D721Med (cell line): Measurements from ENCODE around the gene DMRTB1.

Source experiments
- DNase-seq: peaks from one replicate; pipeline ENCODE4 v3.0.0; 2011; ENCODE audit warnings: low spot score; ENCODE audit not compliant: insufficient read length
- FAIRE-seq: peaks from 2 replicates; lab custom pipeline; 2011; peaks lifted over from hg19 to GRCh38; lab: Jason Lieb, UNC
- TF ChIP-seq, protein P1 (sequence below): IDR thresholded peaks from 2 replicates; pipeline ENCODE4 v1.5.1; 2012; ENCODE audit warnings: mild to moderate bottlenecking, control low read depth; ENCODE audit not compliant: insufficient read depth; ENCODE audit errors: missing control alignments

The DMRTB1 gene

DNA sequence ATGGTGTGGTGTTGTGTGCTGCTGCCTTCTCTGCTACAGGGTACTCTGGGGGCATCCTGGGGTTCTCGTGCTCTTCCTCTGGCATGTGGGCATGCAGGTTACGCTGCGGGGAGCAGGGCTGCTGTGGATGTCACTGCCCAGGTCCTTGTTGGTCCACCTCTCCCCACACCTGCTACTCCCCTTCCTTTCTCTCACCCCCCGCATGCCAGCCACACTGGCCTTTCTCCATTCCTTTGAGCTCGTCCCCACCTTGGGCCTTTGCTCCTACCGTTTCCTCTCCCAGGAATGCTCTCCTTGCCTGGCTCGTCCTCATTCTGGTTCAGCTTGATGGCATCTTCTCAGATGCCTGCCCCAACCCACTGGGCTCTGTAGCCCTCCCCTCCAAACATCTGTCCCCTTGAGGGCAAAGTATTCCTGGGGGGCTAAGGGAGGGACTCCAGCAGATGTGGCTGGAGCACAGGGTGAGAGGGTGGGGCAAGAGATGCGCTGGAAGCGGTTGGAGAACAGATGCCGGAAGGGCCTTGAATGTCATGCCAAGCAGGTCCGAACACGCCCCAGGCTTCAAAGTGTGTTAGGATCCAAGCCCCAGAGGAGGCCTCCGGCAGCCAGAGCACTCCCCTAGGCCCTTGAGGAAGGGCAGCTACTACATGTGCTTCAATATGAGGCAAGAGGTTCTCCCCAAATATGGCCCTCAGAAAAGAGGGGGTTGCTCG is 23.4 kb downstream of the DMRTB1 start:
- TF ChIP-seq, protein P1, sequence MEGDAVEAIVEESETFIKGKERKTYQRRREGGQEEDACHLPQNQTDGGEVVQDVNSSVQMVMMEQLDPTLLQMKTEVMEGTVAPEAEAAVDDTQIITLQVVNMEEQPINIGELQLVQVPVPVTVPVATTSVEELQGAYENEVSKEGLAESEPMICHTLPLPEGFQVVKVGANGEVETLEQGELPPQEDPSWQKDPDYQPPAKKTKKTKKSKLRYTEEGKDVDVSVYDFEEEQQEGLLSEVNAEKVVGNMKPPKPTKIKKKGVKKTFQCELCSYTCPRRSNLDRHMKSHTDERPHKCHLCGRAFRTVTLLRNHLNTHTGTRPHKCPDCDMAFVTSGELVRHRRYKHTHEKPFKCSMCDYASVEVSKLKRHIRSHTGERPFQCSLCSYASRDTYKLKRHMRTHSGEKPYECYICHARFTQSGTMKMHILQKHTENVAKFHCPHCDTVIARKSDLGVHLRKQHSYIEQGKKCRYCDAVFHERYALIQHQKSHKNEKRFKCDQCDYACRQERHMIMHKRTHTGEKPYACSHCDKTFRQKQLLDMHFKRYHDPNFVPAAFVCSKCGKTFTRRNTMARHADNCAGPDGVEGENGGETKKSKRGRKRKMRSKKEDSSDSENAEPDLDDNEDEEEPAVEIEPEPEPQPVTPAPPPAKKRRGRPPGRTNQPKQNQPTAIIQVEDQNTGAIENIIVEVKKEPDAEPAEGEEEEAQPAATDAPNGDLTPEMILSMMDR = no peak
- DNase-seq (no peak), FAIRE-seq (no peak)

GRCh38 chr1:53483170-53483569 is 24.0 kb downstream of the DMRTB1 start:
- FAIRE-seq (no peak), DNase-seq (no peak)
- TF ChIP-seq, protein P1 = no peak

DNA sequence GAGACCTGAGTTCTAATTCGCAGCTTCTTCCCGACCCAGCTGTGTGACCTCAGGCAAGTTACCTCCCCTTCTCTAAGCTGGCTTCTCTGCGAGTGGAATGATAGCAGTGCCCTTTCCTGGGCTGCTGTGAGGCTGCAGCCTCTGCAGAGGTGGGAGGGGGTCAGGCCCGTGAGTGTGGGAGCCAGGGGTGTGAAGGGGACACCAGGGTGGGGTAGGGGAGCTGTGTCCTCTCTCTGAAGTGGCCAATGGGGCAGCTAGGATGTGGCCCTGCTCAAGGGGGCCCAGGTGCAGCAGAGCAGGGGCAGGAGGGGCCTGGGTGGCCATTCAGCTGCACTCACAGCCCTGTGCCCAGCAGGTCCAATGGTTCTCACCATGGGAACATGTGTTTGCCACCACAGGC is 24.5 kb downstream of the DMRTB1 start:
- TF ChIP-seq, protein P1 = no peak

DNA sequence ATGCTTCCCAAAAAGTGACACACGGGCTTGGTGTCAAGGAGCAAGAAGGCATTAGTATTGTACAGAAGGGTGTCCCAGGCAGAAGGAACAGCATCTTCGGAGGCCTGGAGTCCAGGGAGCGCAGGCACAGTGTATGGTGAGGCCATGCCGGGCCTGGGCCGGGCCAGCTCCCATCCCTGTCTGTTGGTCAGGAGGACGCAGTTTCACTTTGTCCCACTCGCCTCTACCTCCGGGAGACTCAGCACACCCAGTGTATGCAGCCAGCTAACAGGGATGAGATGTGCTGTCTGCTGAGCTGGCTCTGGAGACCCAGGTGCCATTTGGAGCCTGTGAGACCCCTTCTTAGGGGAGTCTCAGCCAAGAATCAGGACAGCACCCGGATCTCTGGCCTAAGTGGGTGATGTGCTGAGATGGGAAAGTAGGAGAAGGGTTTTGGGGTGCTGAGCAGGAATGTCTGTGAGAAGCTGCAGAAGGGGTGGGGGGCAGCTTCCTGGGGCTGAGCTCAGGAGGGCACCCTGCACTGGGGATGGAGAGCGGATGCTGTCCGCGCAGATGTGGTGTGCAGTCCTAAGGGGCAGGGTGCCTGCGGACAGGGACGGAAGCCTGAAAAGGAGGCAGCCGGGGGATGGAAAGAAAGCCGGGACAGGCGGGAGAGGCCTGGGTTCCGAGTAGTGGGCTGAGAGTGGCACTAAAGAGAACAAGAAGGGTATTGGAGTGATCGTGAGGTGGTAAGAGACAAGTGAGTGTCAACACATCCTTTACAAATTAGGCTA is 25.7 kb downstream of the DMRTB1 start:
- no peak for FAIRE-seq
- no peak for DNase-seq
- TF ChIP-seq, protein P1 = no peak

More for the DNA sequence above, 24.5 kb downstream of the DMRTB1 start:
- no peak for FAIRE-seq
- DNase-seq = no peak

GRCh38 chr1:53485478-53486394 is 26.5 kb downstream of the DMRTB1 start:
- DNase-seq (peak; percentile 96), FAIRE-seq (no peak)
- TF ChIP-seq, protein P1 = peak; percentile 97

DNA sequence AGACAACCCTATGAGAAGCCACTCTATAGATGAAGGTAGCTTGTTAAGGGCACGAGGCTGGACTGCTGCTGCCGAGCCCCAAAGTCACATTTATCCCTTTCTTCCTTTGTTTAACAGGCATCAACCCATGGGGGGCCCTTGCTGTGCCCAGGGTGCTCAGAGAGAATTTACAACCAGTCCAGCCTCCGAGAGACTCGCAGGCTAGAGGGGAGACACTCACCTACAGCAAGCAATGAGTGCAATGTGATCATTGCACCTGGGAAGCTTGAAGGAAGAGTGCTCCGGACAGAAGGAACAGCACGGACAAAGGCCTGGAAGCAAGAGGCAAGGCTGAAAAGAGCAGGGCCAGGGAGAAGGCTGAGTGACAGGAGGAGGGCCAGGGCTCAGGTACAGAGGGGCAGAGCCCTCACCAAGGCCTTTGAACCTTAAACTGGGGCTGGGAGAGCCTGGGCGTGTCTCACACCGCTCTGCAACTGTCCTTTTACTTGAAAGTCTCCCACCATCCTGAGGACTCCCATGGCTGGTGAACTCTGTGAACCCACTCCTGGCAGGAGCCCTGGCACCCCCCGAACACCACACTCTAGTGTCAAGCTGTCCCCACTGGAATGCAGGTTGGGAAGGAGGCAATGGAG is 27.3 kb downstream of the DMRTB1 start:
- TF ChIP-seq, protein P1 = no peak
- DNase-seq (no peak), FAIRE-seq (no peak)
